B cell (primary cell): Measurements from ENCODE around the gene ARHGEF4.

Experiments used
- CTCF ChIP-seq: fragments of 200-600 bp; IDR thresholded peaks from one replicate; pipeline ENCODE4 v1.8.0; 2022; ENCODE audit warnings: antibody characterized with exemption, mild to moderate bottlenecking
- EZH2 ChIP-seq: IDR thresholded peaks from 2 replicates; pipeline ENCODE4 v1.6.1; 2012; ENCODE audit warnings: borderline replicate concordance, low read depth, mild to moderate bottlenecking, moderate library complexity, low read length; ENCODE audit not compliant: insufficient read depth, poor library complexity, severe bottlenecking

GRCh38 chr2:130878933-130879332 lies 42.2 kb downstream of the ARHGEF4 start:
- TF ChIP-seq CTCF: no peak
- TF ChIP-seq EZH2: no peak
